Chondrocyte (in vitro differentiated cells): ENCODE results near the gene BDKRB2. TPM values are rescaled to one million over a fixed set of nuclear protein-coding genes. Genes with fewer than 3 reads are reported as not detected.

ENCODE experiments used
- DNase-seq: peaks from one replicate; pipeline ENCODE4 v3.0.0; 2021; ENCODE audit warnings: mixed read lengths, low spot score
- H3K27ac Mint-ChIP-seq: one replicate; pipeline ENCODE4 v1.8.0; 2021; ENCODE audit warnings: mild to moderate bottlenecking, moderate library complexity, mixed read lengths; ENCODE audit not compliant: unreplicated experiment
- H3K27me3 Mint-ChIP-seq: 2 replicates; pipeline ENCODE4 v1.8.0; 2021; ENCODE audit warnings: low read depth, mixed read lengths
- H3K36me3 Mint-ChIP-seq: 2 replicates; pipeline ENCODE4 v1.8.0; 2021; ENCODE audit warnings: low read depth, mixed read lengths
- H3K4me1 Mint-ChIP-seq: 2 replicates; pipeline ENCODE4 v1.8.0; 2021; ENCODE audit warnings: low read depth, mild to moderate bottlenecking, mixed read lengths
- H3K4me3 Mint-ChIP-seq: one replicate; pipeline ENCODE4 v1.8.0; 2021; ENCODE audit warnings: mild to moderate bottlenecking, moderate library complexity, mixed read lengths; ENCODE audit not compliant: unreplicated experiment
- H3K9me3 Mint-ChIP-seq: 2 replicates; pipeline ENCODE4 v1.8.0; 2021; ENCODE audit warnings: low read depth, mixed read lengths
- total RNA-seq: library from RNA; stranded (reverse); gene quantifications from 3 replicates; pipeline ENCODE4 v1.2.1, GENCODE V29; 2021
- TF ChIP-seq, protein P1 (sequence below): fragments of 200-600 bp; sonication (generic); IDR thresholded peaks from 2 replicates; pipeline ENCODE4 v1.5.0; 2021; ENCODE audit warnings: antibody characterized with exemption, mild to moderate bottlenecking, moderate library complexity

The BDKRB2 gene
- total RNA-seq, 1 donor from 2014 or later, result 0.27 TPM

DNA sequence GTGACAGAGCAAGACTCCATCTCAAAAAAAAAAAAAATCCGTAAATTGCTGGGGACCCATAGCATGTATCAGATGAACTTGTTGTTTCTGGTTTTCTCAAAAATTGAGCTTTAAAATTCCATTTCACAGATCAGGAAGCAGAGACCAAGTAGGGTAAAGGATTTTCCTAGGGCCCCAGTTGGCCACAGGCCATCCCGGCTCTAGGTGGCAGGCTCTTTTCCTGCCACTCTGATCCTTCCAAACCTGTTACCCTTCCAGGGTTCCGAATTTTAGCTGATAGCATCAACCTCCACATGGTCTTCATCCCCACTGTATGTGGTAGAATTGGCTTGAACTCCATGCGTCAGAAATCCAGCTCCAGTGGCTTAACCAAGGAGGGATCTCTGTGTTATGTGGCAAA, 36.1 kb upstream of the BDKRB2 start:
- Mint-ChIP-seq H3K36me3 (peaks cover 5% of the 10 kb centered on the region), H3K9me3 (no peaks in the 10 kb centered on the region), H3K4me3 (no peak overlapping the region), H3K27me3 (peaks cover 37% of the 10 kb centered on the region), H3K27ac (no peak overlapping the region), H3K4me1 (peaks cover 2% of the 10 kb centered on the region)
- DNase-seq, result no peak
- TF ChIP-seq, protein P1, sequence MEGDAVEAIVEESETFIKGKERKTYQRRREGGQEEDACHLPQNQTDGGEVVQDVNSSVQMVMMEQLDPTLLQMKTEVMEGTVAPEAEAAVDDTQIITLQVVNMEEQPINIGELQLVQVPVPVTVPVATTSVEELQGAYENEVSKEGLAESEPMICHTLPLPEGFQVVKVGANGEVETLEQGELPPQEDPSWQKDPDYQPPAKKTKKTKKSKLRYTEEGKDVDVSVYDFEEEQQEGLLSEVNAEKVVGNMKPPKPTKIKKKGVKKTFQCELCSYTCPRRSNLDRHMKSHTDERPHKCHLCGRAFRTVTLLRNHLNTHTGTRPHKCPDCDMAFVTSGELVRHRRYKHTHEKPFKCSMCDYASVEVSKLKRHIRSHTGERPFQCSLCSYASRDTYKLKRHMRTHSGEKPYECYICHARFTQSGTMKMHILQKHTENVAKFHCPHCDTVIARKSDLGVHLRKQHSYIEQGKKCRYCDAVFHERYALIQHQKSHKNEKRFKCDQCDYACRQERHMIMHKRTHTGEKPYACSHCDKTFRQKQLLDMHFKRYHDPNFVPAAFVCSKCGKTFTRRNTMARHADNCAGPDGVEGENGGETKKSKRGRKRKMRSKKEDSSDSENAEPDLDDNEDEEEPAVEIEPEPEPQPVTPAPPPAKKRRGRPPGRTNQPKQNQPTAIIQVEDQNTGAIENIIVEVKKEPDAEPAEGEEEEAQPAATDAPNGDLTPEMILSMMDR, result no peak

DNA sequence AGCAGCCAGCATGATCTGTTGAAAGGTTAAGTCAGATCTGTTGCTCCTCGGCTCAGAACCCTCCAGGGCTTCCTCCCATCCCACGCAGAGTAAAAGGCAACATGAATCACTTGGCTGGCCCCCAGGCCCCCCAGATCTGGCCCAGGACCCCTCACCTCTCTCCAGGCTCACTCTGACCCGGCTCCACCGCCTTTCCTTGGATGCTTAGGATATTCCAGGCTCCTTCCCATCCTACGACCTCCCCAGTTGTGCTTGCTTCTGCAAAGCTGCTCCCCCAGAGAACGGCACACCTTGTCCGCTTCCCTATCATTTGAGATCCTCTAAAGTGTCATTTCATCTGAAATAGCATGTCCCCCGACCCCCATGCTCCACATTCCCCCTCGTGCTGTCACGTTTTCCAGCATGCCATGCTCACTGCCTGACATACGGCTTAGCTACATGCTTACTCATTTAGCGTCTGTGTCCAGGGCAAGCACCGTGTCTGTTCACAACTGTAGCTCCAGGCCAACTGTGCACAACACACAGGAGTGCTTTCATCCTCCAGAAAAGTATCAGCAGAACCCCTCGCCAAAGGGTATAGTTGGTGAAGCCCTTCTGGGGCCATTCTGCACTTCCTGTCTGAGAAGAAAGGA, 33.6 kb upstream of the BDKRB2 start:
- no peaks in the 10 kb centered on the region for H3K9me3 Mint-ChIP-seq
- TF ChIP-seq, protein P1, result no peak
- H3K36me3 Mint-ChIP-seq, result peaks cover 5% of the 10 kb centered on the region
- H3K27ac Mint-ChIP-seq, result no peak overlapping the region
- no peak for DNase-seq
- H3K4me1 Mint-ChIP-seq, result peaks cover 6% of the 10 kb centered on the region
- H3K4me3 Mint-ChIP-seq, result no peak overlapping the region
- peaks cover 50% of the 10 kb centered on the region for H3K27me3 Mint-ChIP-seq

DNA sequence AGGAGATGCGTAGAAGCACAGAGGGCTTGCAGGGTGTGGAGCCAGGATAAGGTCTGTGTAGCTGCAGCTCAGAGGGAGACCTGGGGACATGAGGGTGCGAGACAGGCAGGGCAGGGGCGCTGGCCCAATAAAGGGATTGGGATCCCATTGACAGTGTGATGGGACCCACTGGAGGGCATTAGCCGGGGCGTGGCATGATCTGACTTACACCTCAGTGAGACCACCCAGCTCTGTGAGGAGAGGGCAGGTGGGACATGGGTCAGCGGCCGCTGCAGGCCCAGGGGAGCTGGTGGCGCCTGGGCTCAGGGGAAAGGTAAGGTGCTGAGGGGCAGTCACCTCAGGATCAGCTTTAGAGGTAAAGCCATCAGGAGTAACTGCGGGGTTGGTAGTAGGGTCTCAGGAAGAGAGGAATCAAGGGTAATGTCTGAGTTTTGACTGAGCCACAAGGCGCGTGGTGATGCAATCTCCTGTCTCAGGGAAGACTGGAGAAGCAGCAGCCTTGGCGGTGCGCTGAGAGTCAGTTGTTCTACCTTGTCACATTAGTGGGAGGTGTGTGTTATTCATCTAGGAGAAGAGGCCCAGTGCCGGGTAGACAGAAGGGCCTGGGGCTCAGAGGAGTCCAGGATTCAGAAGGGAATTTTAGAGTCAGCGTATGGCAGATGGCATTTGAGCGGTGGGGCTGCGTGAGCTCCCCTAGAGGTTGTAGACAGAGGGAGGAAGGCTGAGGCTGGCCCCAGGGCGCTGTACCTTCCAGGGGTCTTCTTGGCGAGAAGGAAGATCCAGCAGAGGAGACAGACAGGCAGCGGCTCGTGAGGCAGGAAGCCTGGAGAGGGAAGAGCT, 30.8 kb upstream of the BDKRB2 start:
- DNase-seq, result no peak
- peaks cover 25% of the 10 kb centered on the region for H3K4me1 Mint-ChIP-seq
- no peak overlapping the region for H3K27ac Mint-ChIP-seq
- peaks cover 5% of the 10 kb centered on the region for H3K36me3 Mint-ChIP-seq
- TF ChIP-seq, protein P1, result no peak
- peaks cover 54% of the 10 kb centered on the region for H3K27me3 Mint-ChIP-seq
- H3K9me3 Mint-ChIP-seq, result no peaks in the 10 kb centered on the region
- H3K4me3 Mint-ChIP-seq, result no peak overlapping the region

DNA sequence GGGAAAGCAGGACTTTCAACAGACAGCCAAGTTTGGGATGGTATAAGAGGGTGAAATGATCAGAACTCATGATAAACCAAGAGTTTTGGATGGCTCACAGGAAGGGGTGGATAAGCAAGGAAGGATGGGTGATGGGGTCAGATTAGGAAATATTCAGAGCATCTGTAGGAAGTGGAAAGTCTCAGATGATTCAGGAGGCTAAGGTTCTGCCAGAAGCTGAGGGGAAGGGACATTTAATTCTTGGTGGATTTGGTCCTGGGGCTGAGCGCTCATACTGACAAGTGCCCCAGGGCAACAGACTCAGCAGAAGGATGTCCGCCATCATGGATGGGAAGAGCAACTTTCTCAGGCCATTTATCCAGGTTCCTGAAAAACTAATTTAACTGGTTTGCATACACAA, 28.4 kb upstream of the BDKRB2 start:
- Mint-ChIP-seq H3K4me1 (peaks cover 23% of the 10 kb centered on the region), H3K27me3 (peaks cover 41% of the 10 kb centered on the region), H3K36me3 (peaks cover 1% of the 10 kb centered on the region), H3K27ac (no peak overlapping the region), H3K9me3 (peaks cover 6% of the 10 kb centered on the region), H3K4me3 (no peak overlapping the region)
- TF ChIP-seq, protein P1, result no peak
- no peak for DNase-seq

DNA sequence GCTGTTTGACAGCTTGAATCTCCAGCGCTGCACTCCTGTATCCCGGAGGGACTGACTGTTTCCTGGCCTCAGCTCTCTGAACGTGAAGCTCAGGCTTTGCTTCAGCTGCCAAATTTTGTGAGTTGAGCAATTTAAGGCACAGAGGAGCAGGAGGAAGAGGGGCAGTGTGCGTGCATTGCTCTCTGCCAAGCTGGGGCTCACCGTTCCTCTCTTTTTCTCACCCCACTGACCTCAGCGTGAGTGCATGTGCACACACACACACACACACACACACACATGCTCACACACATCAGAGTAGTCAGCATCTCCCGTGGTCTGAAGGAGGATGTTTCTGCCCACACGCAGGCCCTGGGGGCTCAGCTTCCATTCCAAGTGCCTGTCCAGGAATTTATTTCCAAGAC, 27.8 kb upstream of the BDKRB2 start:
- H3K27ac Mint-ChIP-seq, result no peak overlapping the region
- no peak overlapping the region for H3K4me3 Mint-ChIP-seq
- no peak for DNase-seq

More for the DNA sequence above, 27.8 kb upstream of the BDKRB2 start:
- H3K4me1 Mint-ChIP-seq, result peaks cover 22% of the 10 kb centered on the region
- H3K27me3 Mint-ChIP-seq, result peaks cover 39% of the 10 kb centered on the region
- peaks cover 6% of the 10 kb centered on the region for H3K9me3 Mint-ChIP-seq
- peaks cover 1% of the 10 kb centered on the region for H3K36me3 Mint-ChIP-seq
- TF ChIP-seq, protein P1, result no peak
